Astrocyte (in vitro differentiated cells and primary cell): ENCODE data around the gene SH3RF1.

Experiments
- EZH2 ChIP-seq: IDR thresholded peaks from 2 replicates; pipeline ENCODE4 v1.6.1; 2012; ENCODE audit warnings: mild to moderate bottlenecking, low read length, inconsistent platforms; ENCODE audit not compliant: insufficient read depth
- TF ChIP-seq, protein P1 (sequence below): IDR thresholded peaks from 2 replicates; pipeline ENCODE4 v1.5.1; 2011; ENCODE audit warnings: low read depth, mild to moderate bottlenecking, inconsistent platforms, low read length, moderate library complexity; ENCODE audit not compliant: insufficient read depth

DNA sequence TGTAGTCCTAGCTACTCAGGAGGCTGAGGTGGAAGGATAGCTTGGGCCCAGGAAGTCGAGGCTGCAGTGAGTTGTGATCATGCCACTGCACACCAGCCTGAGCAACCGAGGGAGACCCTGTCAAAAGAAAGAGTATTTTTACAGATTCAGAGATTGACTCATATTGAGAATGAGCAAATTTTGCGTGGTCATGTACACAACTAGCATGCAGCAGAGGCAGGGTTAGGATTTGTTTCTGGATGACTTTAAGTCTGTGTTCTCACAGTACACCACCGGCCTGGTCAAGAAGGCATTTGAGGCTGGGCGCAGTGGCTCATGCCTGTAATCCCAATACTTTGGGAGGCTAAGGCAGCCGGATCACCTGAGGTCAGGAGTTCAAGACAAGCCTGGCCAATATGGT is 215.9 kb downstream of the SH3RF1 start:
- TF ChIP-seq, protein P1, sequence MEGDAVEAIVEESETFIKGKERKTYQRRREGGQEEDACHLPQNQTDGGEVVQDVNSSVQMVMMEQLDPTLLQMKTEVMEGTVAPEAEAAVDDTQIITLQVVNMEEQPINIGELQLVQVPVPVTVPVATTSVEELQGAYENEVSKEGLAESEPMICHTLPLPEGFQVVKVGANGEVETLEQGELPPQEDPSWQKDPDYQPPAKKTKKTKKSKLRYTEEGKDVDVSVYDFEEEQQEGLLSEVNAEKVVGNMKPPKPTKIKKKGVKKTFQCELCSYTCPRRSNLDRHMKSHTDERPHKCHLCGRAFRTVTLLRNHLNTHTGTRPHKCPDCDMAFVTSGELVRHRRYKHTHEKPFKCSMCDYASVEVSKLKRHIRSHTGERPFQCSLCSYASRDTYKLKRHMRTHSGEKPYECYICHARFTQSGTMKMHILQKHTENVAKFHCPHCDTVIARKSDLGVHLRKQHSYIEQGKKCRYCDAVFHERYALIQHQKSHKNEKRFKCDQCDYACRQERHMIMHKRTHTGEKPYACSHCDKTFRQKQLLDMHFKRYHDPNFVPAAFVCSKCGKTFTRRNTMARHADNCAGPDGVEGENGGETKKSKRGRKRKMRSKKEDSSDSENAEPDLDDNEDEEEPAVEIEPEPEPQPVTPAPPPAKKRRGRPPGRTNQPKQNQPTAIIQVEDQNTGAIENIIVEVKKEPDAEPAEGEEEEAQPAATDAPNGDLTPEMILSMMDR = no peak
- TF ChIP-seq EZH2 = no peak
